A673 (cell line): ENCODE data around the gene TNPO2. TPM values are rescaled to one million over a fixed set of nuclear protein-coding genes. Genes with fewer than 3 reads are reported as not detected.

Experiments
- BruUV-seq: library from RNA; stranded (reverse); fragments of 400-500 nt; replicated peaks from 2 replicates; lab custom pipeline; 2021; lab: Mats Ljungman, UMichigan
- CTCF ChIA-PET: fragments of 300-600 bp; sonication (Branson Sonifier 250); formaldehyde crosslinking; loops from one replicate; lab custom pipeline; 2022; ENCODE audit warnings: antibody characterized with exemption; lab: Charles Lee
- POLR2A ChIA-PET: fragments of 300-600 bp; sonication (Branson Sonifier 250); formaldehyde crosslinking; loops from one replicate; lab custom pipeline; 2022; ENCODE audit warnings: antibody characterized with exemption; ENCODE audit not compliant: low non-redundant PET; lab: Charles Lee
- DNase-seq: peaks from one replicate; pipeline ENCODE4 v3.0.0-alpha.2; 2015; ENCODE audit warnings: low spot score
- H3K27ac ChIP-seq: fragments of 200-600 bp; sonication (generic); 2 replicates; pipeline ENCODE4 v1.5.1; 2016; ENCODE audit warnings: mixed run types, low read depth, mild to moderate bottlenecking, mixed read lengths, antibody characterized with exemption, low read length; ENCODE audit not compliant: poor library complexity, severe bottlenecking
- H3K27me3 ChIP-seq: fragments of 200-600 bp; sonication (generic); replicated peaks from 2 replicates; pipeline ENCODE4 v1.6.1; 2017; ENCODE audit warnings: mixed run types, low read depth, mild to moderate bottlenecking, mixed read lengths, antibody characterized with exemption, low read length; ENCODE audit not compliant: insufficient read depth, poor library complexity
- H3K36me3 ChIP-seq: fragments of 200-600 bp; sonication (generic); 2 replicates; pipeline ENCODE4 v1.6.1; 2016; ENCODE audit warnings: mixed run types, mild to moderate bottlenecking, mixed read lengths, antibody characterized with exemption, low read length; ENCODE audit not compliant: insufficient read depth, poor library complexity, severe bottlenecking
- H3K4me1 ChIP-seq: fragments of 200-600 bp; sonication (generic); 2 replicates; pipeline ENCODE4 v1.6.1; 2017; ENCODE audit warnings: mixed run types, mild to moderate bottlenecking, mixed read lengths, antibody characterized with exemption, low read length; ENCODE audit not compliant: insufficient read depth, poor library complexity, severe bottlenecking
- H3K4me3 ChIP-seq: fragments of 200-600 bp; sonication (generic); 2 replicates; pipeline ENCODE4 v1.5.1; 2016; ENCODE audit warnings: low read depth, mixed run types, mild to moderate bottlenecking, mixed read lengths, low read length; ENCODE audit not compliant: poor library complexity, severe bottlenecking
- H3K9me3 ChIP-seq: fragments of 200-600 bp; sonication (generic); 2 replicates; pipeline ENCODE4 v1.6.1; 2016; ENCODE audit warnings: mixed run types, low read depth, mild to moderate bottlenecking, mixed read lengths, antibody characterized with exemption, low read length; ENCODE audit not compliant: poor library complexity, severe bottlenecking
- CTCF ChIP-seq: fragments of 300-800, 200-600 bp; sonication (generic); conservative IDR thresholded peaks from 2 replicates; pipeline ENCODE4 v1.5.1; 2017; ENCODE audit warnings: low read depth, mild to moderate bottlenecking, antibody characterized with exemption, low read length, moderate library complexity, mixed read lengths
- EZH2 ChIP-seq: fragments of 200-600 bp; sonication (generic); IDR thresholded peaks from 2 replicates; pipeline ENCODE4 v1.6.1; 2017; ENCODE audit warnings: borderline replicate concordance, low read depth, mild to moderate bottlenecking, mixed read lengths, antibody characterized with exemption, low read length; ENCODE audit not compliant: poor library complexity, severe bottlenecking
- intact Hi-C: fragments of 100-400 bp; cut with micrococcal nuclease; formaldehyde crosslinking; loops from one replicate; pipeline ENCODE4 v1.10.0; 2022; ENCODE audit not compliant: unreplicated experiment
- total RNA-seq: library from RNA; stranded (reverse); gene quantifications from 2 replicates; pipeline ENCODE4 v1.2.3, GENCODE V29; 2021

The TNPO2 gene
- total RNA-seq, 1 experiment from 2014 or later, result 150 TPM

GRCh38 chr19:12689012-12689411 lies 34.7 kb downstream of the TNPO2 start:
- Histone ChIP-seq H3K4me3 (no peak overlapping the region), H3K4me1 (no peaks in the 10 kb centered on the region), H3K9me3 (no peaks in the 10 kb centered on the region), H3K36me3 (no peaks in the 10 kb centered on the region), H3K27ac (no peak overlapping the region), H3K27me3 (no peaks in the 10 kb centered on the region)
- intact Hi-C loops, result no loop called here
- no TSS peak for BruUV-seq
- CTCF ChIA-PET, result no interaction called here
- TF ChIP-seq CTCF (no peak), EZH2 (no peak)
- no peak for DNase-seq
- POLR2A ChIA-PET, result no interaction called here

- no peak within 1 kb of the TSS for H3K27ac ChIP-seq
- TF ChIP-seq EZH2, result no peak
- TF ChIP-seq CTCF, result no peak
- H3K4me1 ChIP-seq, result no peaks in the 10 kb centered on the region
- no peak for DNase-seq
- H3K4me3 ChIP-seq, result no peak within 1 kb of the TSS
- no TSS peak for BruUV-seq
- intact Hi-C loops, result no loop called here
- H3K9me3 ChIP-seq, result no peaks in the 10 kb centered on the region
- ChIA-PET CTCF (no interaction called here), POLR2A (interaction anchor here (0.6 to 0.7 kb wide), 2 partner anchors 16 to 85 kb away, joined by 3 to 13 read pairs; no protein-coding TSS in a partner anchor)
- H3K27me3 ChIP-seq, result no peaks in the 10 kb centered on the region
- no peaks in the 10 kb centered on the region for H3K36me3 ChIP-seq
Measured at GRCh38 chr19:12687496-12688196, 36.1 kb downstream of the TNPO2 start, which contains the start of gene GNG14. TSS of gene GNG14 (plus strand) at chr19:12687998. CDS start at chr19:12688049, 51 bp downstream.

GRCh38 chr19:12685831-12686230 lies 37.9 kb downstream of the TNPO2 start:
- CTCF ChIA-PET, result interaction anchor here (0.7 kb wide), 1 partner anchor 595 kb away, joined by 8 read pairs; no protein-coding TSS in a partner anchor
- H3K36me3 ChIP-seq, result no peaks in the 10 kb centered on the region
- no TSS peak for BruUV-seq
- no peaks in the 10 kb centered on the region for H3K9me3 ChIP-seq
- H3K4me1 ChIP-seq, result no peaks in the 10 kb centered on the region
- intact Hi-C loops, result no loop called here
- no peak overlapping the region for H3K27ac ChIP-seq
- H3K4me3 ChIP-seq, result no peak overlapping the region
- TF ChIP-seq CTCF (no peak), EZH2 (no peak)
- no peak for DNase-seq
- H3K27me3 ChIP-seq, result no peaks in the 10 kb centered on the region
- POLR2A ChIA-PET, result no interaction called here
